Measurements from ENCODE around the gene NUDC. TPM values are rescaled to one million over a fixed set of nuclear protein-coding genes. Genes with fewer than 3 reads are reported as not detected.

NUDC gene
- total and polyA plus RNA-seq, 2 of the 13 experiments (the other 11 are each of a cell fraction or from before 2014, with no cell fraction given), result 34.7 to 104 TPM

DNA sequence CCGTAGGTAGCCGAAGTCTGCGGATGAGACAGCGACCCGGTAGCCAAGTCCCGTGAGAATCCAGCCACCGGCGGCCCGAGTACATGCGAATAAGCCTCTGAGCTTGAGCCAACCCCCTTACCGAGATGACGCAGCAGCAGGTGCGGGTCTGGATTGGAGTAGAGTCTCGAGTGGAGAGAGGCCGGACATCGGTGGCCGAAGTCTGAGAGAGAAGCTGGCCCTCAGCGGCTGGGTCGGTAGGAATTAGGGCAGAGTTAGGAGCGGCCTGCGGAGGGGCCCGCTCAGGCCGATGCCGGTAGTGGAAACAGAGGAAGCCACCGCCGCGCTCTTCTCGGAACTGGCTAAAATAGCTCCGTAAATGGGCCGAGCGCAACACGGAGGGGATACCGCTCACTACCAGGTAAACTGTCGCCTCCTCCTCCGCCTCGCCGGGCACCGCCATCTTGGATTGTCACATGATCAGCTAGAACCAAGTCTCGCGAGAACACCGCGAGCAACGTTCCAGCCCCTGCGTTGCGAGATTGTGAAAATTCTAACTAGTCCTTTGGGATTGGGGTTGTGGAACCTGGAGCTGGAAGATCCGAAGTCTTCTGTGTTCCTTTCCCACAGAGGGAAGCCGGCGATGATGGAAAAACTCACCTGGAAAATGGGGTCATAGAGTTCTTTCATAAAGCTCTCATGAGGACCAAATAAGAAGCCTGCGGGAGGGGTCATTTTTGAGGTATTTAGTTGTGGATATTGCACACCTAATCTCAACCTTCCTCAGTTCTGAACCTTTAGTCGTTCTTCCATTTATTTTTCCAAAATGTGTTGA is 21.3 kb upstream of the NUDC start, which contains the start of gene GPATCH3 (continued):
- TF ChIP-seq KLF9 (CRISPR knock-in tag; IDR thresholded peaks at IDR 0.05; ENCODE audit: low read depth) (no peak), XRCC5 (optimal IDR thresholded peaks at IDR 0.05; ENCODE audit: low read length) (no peak), REPIN1 (CRISPR knock-in tag; IDR thresholded peaks at IDR 0.05; ENCODE audit: borderline replicate concordance, low read depth) (peak; percentile 84; the same call in 1 of the 2 replicates), ZNF660 (CRISPR knock-in tag; IDR thresholded peaks at IDR 0.05; ENCODE audit: borderline replicate concordance, low read depth) (no peak), ZFY (CRISPR knock-in tag; IDR thresholded peaks at IDR 0.05) (peak; percentile 89), DMAP1 (CRISPR knock-in tag; IDR thresholded peaks at IDR 0.05) (peak; percentile 78; the same call in 1 of the 2 replicates), MAFK (conservative IDR thresholded peaks at IDR 0.05 in 1 of 2, IDR thresholded peaks at IDR 0.05 in 1 of 2; ENCODE audit: low read length in 2 of 2) (no peak), ZSCAN21 (CRISPR knock-in tag; IDR thresholded peaks at IDR 0.05; ENCODE audit: borderline replicate concordance) (no peak)
- TF ChIP-seq, protein P1, sequence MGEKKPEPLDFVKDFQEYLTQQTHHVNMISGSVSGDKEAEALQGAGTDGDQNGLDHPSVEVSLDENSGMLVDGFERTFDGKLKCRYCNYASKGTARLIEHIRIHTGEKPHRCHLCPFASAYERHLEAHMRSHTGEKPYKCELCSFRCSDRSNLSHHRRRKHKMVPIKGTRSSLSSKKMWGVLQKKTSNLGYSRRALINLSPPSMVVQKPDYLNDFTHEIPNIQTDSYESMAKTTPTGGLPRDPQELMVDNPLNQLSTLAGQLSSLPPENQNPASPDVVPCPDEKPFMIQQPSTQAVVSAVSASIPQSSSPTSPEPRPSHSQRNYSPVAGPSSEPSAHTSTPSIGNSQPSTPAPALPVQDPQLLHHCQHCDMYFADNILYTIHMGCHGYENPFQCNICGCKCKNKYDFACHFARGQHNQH (CRISPR knock-in tag; IDR thresholded peaks at IDR 0.05), result peak; percentile 63; the same call in 1 of the 2 replicates
- TF ChIP-seq, protein P2, sequence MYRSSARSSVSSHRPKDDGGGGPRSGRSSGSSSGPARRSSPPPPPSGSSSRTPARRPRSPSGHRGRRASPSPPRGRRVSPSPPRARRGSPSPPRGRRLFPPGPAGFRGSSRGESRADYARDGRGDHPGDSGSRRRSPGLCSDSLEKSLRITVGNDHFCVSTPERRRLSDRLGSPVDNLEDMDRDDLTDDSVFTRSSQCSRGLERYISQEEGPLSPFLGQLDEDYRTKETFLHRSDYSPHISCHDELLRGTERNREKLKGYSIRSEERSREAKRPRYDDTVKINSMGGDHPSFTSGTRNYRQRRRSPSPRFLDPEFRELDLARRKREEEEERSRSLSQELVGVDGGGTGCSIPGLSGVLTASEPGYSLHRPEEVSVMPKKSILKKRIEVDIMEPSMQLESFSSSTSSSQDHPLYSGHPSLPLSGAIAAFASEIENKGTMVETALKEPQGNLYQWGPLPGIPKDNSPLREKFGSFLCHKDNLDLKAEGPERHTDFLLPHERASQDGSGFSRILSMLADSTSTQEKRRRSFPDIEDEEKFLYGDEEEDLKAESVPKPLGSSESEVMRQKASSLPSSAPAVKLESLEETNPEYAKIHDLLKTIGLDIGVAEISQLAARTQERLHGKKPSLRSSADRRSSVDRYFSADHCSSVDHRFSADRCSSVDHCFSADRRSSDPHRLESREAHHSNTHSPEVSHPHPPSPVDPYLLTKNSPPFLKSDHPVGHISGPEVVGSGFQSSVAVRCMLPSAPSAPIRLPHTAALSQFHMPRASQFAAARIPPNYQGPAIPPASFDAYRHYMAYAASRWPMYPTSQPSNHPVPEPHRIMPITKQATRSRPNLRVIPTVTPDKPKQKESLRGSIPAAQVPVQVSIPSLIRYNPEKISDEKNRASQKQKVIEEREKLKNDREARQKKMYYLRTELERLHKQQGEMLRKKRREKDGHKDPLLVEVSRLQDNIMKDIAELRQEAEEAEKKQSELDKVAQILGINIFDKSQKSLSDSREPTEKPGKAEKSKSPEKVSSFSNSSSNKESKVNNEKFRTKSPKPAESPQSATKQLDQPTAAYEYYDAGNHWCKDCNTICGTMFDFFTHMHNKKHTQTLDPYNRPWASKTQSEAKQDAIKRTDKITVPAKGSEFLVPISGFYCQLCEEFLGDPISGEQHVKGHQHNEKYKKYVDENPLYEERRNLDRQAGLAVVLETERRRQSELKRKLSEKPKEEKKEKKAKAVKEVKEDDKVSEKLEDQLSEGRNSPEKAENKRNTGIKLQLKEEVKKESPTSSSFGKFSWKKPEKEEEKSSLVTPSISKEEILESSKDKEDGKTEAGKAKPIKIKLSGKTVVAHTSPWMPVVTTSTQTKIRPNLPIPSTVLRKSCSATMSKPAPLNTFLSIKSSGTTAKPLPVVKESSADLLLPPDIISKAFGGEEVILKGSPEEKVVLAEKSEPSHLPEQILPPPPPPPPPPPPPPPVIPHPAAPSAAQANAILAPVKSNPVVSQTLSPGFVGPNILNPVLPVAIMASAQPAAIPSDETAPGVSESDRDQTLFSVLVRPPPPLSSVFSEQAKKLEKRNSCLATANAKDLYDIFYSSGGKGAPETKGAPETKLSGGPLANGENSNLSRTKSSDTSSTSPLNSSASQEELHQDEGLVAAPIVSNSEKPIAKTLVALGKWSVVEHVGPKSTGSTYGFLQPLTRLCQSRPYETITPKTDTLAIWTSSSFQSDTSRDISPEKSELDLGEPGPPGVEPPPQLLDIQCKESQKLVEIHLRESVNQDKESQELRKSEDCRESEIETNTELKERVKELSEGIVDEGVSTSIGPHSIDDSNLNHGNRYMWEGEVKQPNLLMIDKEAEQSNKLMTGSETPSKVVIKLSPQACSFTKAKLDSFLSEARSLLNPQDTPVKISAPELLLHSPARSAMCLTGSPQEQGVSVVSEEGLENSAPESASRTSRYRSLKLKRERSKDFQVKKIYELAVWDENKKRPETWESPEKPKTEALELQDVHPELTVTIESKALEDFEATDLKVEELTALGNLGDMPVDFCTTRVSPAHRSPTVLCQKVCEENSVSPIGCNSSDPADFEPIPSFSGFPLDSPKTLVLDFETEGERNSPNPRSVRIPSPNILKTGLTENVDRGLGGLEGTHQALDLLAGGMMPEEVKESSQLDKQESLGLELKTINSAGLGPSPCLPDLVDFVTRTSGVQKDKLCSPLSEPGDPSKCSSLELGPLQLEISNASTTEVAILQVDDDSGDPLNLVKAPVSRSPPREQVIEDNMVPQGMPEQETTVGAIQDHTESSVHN (CRISPR knock-in tag; IDR thresholded peaks at IDR 0.05), result peak; percentile 73; the same call in 1 of the 2 replicates
- TF ChIP-seq, protein P3, sequence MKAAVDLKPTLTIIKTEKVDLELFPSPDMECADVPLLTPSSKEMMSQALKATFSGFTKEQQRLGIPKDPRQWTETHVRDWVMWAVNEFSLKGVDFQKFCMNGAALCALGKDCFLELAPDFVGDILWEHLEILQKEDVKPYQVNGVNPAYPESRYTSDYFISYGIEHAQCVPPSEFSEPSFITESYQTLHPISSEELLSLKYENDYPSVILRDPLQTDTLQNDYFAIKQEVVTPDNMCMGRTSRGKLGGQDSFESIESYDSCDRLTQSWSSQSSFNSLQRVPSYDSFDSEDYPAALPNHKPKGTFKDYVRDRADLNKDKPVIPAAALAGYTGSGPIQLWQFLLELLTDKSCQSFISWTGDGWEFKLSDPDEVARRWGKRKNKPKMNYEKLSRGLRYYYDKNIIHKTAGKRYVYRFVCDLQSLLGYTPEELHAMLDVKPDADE (CRISPR knock-in tag; IDR thresholded peaks at IDR 0.05), result 0 out of 2 replicates have a peak, but pooled peaks have one; percentile 61
- TF ChIP-seq, protein P4, sequence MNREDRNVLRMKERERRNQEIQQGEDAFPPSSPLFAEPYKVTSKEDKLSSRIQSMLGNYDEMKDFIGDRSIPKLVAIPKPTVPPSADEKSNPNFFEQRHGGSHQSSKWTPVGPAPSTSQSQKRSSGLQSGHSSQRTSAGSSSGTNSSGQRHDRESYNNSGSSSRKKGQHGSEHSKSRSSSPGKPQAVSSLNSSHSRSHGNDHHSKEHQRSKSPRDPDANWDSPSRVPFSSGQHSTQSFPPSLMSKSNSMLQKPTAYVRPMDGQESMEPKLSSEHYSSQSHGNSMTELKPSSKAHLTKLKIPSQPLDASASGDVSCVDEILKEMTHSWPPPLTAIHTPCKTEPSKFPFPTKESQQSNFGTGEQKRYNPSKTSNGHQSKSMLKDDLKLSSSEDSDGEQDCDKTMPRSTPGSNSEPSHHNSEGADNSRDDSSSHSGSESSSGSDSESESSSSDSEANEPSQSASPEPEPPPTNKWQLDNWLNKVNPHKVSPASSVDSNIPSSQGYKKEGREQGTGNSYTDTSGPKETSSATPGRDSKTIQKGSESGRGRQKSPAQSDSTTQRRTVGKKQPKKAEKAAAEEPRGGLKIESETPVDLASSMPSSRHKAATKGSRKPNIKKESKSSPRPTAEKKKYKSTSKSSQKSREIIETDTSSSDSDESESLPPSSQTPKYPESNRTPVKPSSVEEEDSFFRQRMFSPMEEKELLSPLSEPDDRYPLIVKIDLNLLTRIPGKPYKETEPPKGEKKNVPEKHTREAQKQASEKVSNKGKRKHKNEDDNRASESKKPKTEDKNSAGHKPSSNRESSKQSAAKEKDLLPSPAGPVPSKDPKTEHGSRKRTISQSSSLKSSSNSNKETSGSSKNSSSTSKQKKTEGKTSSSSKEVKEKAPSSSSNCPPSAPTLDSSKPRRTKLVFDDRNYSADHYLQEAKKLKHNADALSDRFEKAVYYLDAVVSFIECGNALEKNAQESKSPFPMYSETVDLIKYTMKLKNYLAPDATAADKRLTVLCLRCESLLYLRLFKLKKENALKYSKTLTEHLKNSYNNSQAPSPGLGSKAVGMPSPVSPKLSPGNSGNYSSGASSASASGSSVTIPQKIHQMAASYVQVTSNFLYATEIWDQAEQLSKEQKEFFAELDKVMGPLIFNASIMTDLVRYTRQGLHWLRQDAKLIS (CRISPR knock-in tag; IDR thresholded peaks at IDR 0.05), result no peak

All from HepG2 (cell line).